H1 (cell line): ENCODE data around the gene TNIK. TPM values are rescaled to one million over a fixed set of nuclear protein-coding genes. Genes with fewer than 3 reads are reported as not detected.

Source experiments
- CTCF ChIA-PET: fragments of 300-600 bp; sonication (Branson Sonifier 250); formaldehyde crosslinking; loops from one replicate; lab custom pipeline; 2021; ENCODE audit not compliant: partially characterized antibody; lab: Charles Lee
- POLR2A ChIA-PET: fragments of 300-600 bp; sonication (Branson Sonifier 250); formaldehyde crosslinking; loops from one replicate; lab custom pipeline; 2021; ENCODE audit warnings: inconsistent platforms; ENCODE audit not compliant: partially characterized antibody; lab: Charles Lee
- DNase-seq, 2 experiments: peaks; one replicate each; pipeline versions ENCODE4 v3.0.0 to v3.0.0-alpha.2; 2010 to 2022; ENCODE audit warnings: low spot score in 2 of 2, low read depth in 1 of 2, mixed read lengths in 1 of 2
- FAIRE-seq: peaks from 2 replicates; lab custom pipeline; 2011; peaks lifted over from hg19 to GRCh38; lab: Jason Lieb, UNC
- H2AFZ ChIP-seq: 2 replicates; pipeline ENCODE4 v1.8.1; 2012; ENCODE audit warnings: low read length, inconsistent platforms
- H2AK5ac ChIP-seq: 2 replicates; pipeline ENCODE4 v1.6.1; 2013; ENCODE audit warnings: low read depth, low read length
- H2BK120ac ChIP-seq: replicated peaks from 2 replicates; pipeline ENCODE3; 2013; ENCODE audit warnings: low read depth, low read length, inconsistent platforms
- H2BK12ac ChIP-seq: 2 replicates; pipeline ENCODE4 v1.6.1; 2013; ENCODE audit warnings: low read depth, low read length
- H2BK15ac ChIP-seq: 2 replicates; pipeline ENCODE4 v1.6.1; 2013; ENCODE audit warnings: low read length
- H2BK20ac ChIP-seq: 2 replicates; pipeline ENCODE4 v1.6.1; 2013; ENCODE audit warnings: low read length
- H2BK5ac ChIP-seq: 2 replicates; pipeline ENCODE4 v1.6.1; 2013; ENCODE audit warnings: low read depth, low read length
- H3K14ac ChIP-seq: 2 replicates; pipeline ENCODE4 v1.6.1; 2013; ENCODE audit warnings: inconsistent platforms; ENCODE audit not compliant: insufficient read length
- H3K18ac ChIP-seq: 2 replicates; pipeline ENCODE4 v1.6.1; 2013; ENCODE audit warnings: low read length; ENCODE audit errors: extremely low read depth
- H3K23ac ChIP-seq: 2 replicates; pipeline ENCODE4 v1.6.1; 2013; ENCODE audit warnings: inconsistent platforms; ENCODE audit not compliant: insufficient read length
- H3K23me2 ChIP-seq: 2 replicates; pipeline ENCODE4 v1.6.1; 2013; ENCODE audit warnings: low read depth, low read length
- H3K27ac ChIP-seq: 2 replicates; pipeline ENCODE4 v1.6.1; 2011; ENCODE audit warnings: low read depth, low read length, inconsistent platforms
- H3K27me3 ChIP-seq, 4 experiments: replicated peaks in 1 of 4; 1 replicate in 1 of 4; 2 replicates in 3 of 4; pipeline versions ENCODE4 v1.6.1 to v1.8.1; 2011 to 2013; ENCODE audit warnings: low read length in 3 of 4, mild to moderate bottlenecking in 3 of 4, inconsistent platforms in 2 of 4, mixed read lengths in 2 of 4, moderate library complexity in 1 of 4; ENCODE audit not compliant: control insufficient read depth in 3 of 4, insufficient read depth in 3 of 4; ENCODE audit errors: extremely low read depth in 1 of 4
- H3K36me3 ChIP-seq, 4 experiments: 2 replicates each; pipeline versions ENCODE4 v1.6.1 to v1.8.1; 2011 to 2013; ENCODE audit warnings: mild to moderate bottlenecking in 4 of 4, low read length in 3 of 4, moderate library complexity in 2 of 4, control low read depth in 1 of 4, inconsistent platforms in 1 of 4; ENCODE audit not compliant: insufficient read depth in 4 of 4, control insufficient read depth in 2 of 4
- H3K4ac ChIP-seq: replicated peaks from 2 replicates; pipeline ENCODE3; 2013; ENCODE audit warnings: low read length, low read depth, mixed read lengths, inconsistent platforms; ENCODE audit not compliant: insufficient read length
- H3K4me1 ChIP-seq, 4 experiments: replicated peaks in 1 of 4; 1 replicate in 1 of 4; 2 replicates in 3 of 4; pipeline versions ENCODE4 v1.6.1 to v1.8.1; 2011 to 2013; ENCODE audit warnings: low read length in 3 of 4, inconsistent platforms in 2 of 4, mixed read lengths in 1 of 4; ENCODE audit not compliant: insufficient read depth in 4 of 4, control insufficient read depth in 3 of 4
- H3K4me2 ChIP-seq, 2 experiments: 2 replicates each; pipeline versions ENCODE4 v1.6.1 to v1.8.1; 2011 to 2013; ENCODE audit warnings: low read depth in 2 of 2, low read length in 2 of 2, control low read depth in 1 of 2, inconsistent platforms in 1 of 2, mild to moderate bottlenecking in 1 of 2; ENCODE audit not compliant: insufficient read depth in 1 of 2
- H3K4me3 ChIP-seq, 4 experiments: fragments of 200-600, 300-600 bp in 1 of 4; sonication (generic), shearing (Covaris generic), sonication (Bioruptor Twin) in 1 of 4; 2 replicates each; pipeline versions ENCODE4 v1.5.1 to v1.8.1; 2011 to 2016; ENCODE audit warnings: low read length in 4 of 4, low read depth in 3 of 4, control low read depth in 2 of 4, inconsistent platforms in 2 of 4, mild to moderate bottlenecking in 2 of 4, mixed read lengths in 1 of 4, moderate library complexity in 1 of 4; ENCODE audit not compliant: insufficient read depth in 2 of 4; ENCODE audit errors: extremely low read depth in 1 of 4
- H3K56ac ChIP-seq: replicated peaks from 2 replicates; pipeline ENCODE3; 2013; ENCODE audit warnings: low read depth, mild to moderate bottlenecking, mixed read lengths, low read length, inconsistent platforms; ENCODE audit not compliant: insufficient read length
- H3K79me1 ChIP-seq: 2 replicates; pipeline ENCODE4 v1.6.1; 2013; ENCODE audit warnings: low read depth, low read length, control low read depth
- H3K79me2 ChIP-seq, 2 experiments: 2 replicates each; pipeline versions ENCODE4 v1.6.1 to v1.8.1; 2012 to 2013; ENCODE audit warnings: low read length in 2 of 2, mild to moderate bottlenecking in 2 of 2, inconsistent platforms in 1 of 2; ENCODE audit not compliant: insufficient read depth in 2 of 2, control insufficient read depth in 1 of 2
- H3K9ac ChIP-seq, 4 experiments: replicated peaks in 1 of 4; 1 replicate in 1 of 4; 2 replicates in 3 of 4; pipeline versions ENCODE4 v1.6.1 to v1.8.1; 2011 to 2013; ENCODE audit warnings: low read depth in 3 of 4, low read length in 3 of 4, control low read depth in 2 of 4, mild to moderate bottlenecking in 2 of 4, moderate library complexity in 2 of 4, inconsistent platforms in 1 of 4; ENCODE audit errors: extremely low read depth in 1 of 4
- H3K9me3 ChIP-seq, 2 experiments: 2 replicates each; pipeline versions ENCODE4 v1.6.1 to v1.8.1; 2012 to 2013; ENCODE audit warnings: mild to moderate bottlenecking in 2 of 2, moderate library complexity in 2 of 2, control low read depth in 1 of 2, inconsistent platforms in 1 of 2, low read depth in 1 of 2, low read length in 1 of 2, mixed read lengths in 1 of 2; ENCODE audit not compliant: insufficient read depth in 2 of 2
- H4K20me1 ChIP-seq, 2 experiments: replicated peaks in 1 of 2; 2 replicates each; pipeline versions ENCODE3 to v1.8.1; 2011 to 2013; ENCODE audit warnings: inconsistent platforms in 2 of 2, low read length in 2 of 2, mild to moderate bottlenecking in 1 of 2; ENCODE audit not compliant: insufficient read depth in 2 of 2, control insufficient read depth in 1 of 2
- H4K5ac ChIP-seq: 2 replicates; pipeline ENCODE4 v1.6.1; 2013; ENCODE audit warnings: low read length, low read depth, mixed read lengths, inconsistent platforms; ENCODE audit not compliant: insufficient read length
- H4K8ac ChIP-seq: 2 replicates; pipeline ENCODE4 v1.8.0; 2013; ENCODE audit warnings: mild to moderate bottlenecking, moderate library complexity, low read length, inconsistent platforms; ENCODE audit not compliant: insufficient read depth; ENCODE audit errors: extremely low read depth
- H4K91ac ChIP-seq: replicated peaks from 2 replicates; pipeline ENCODE3; 2013; ENCODE audit warnings: low read length, mixed read lengths, inconsistent platforms; ENCODE audit not compliant: insufficient read length
- GTF2F1 ChIP-seq: IDR thresholded peaks from 2 replicates; pipeline ENCODE4 v1.6.1; 2012; ENCODE audit warnings: low read depth, low read length, improper control_type of control experiment, borderline replicate concordance
- PHF8 ChIP-seq: fragments of 200-600 bp; sonication (generic); conservative IDR thresholded peaks from 2 replicates; pipeline ENCODE4 v1.7.1; 2012; ENCODE audit warnings: low read depth, mild to moderate bottlenecking, inconsistent platforms, low read length, moderate library complexity
- POLR2A ChIP-seq, 2 experiments: IDR thresholded peaks; 1 replicate in 1 of 2; 2 replicates in 1 of 2; pipeline ENCODE4 v1.6.1; 2011; ENCODE audit warnings: low read depth in 2 of 2, low read length in 2 of 2, mild to moderate bottlenecking in 2 of 2; ENCODE audit errors: control extremely low read depth in 1 of 2
- SP1 ChIP-seq: IDR thresholded peaks from 2 replicates; pipeline ENCODE4 v1.6.1; 2011; ENCODE audit warnings: low read depth, low read length
- WGBS, 2 experiments: shearing (Covaris generic) in 1 of 2; methylation state at CpG; one replicate each; pipeline versions ENCODE4 v1.1.6 to v1.1.7; 2013 to 2015; ENCODE audit warnings: low lambda C conversion rate in 2 of 2, mixed read lengths in 2 of 2, inconsistent platforms in 1 of 2, low coverage in 1 of 2, missing lambda C conversion rate in 1 of 2; ENCODE audit not compliant: insufficient replicate concordance in 2 of 2, insufficient coverage in 1 of 2, insufficient read length in 1 of 2; ENCODE audit errors: extremely low coverage in 1 of 2, missing lambda C conversion rate in 1 of 2; 5-methylcytosine and 5-hydroxymethylcytosine counted together
- polyA plus RNA-seq, 7 experiments: library from polyadenylated mRNA; depleted of rRNA in 3 of 7; stranded (reverse) in 5 of 7; unstranded in 2 of 7; fragments of >200 nt in 5 of 7; fragments of 200-250 nt in 2 of 7; gene quantifications; 1 replicate in 5 of 7; 2 replicates in 1 of 7; 4 replicates in 1 of 7; pipeline versions ENCODE4 v1.2.1 to v1.2.3, GENCODE V29; 2011 to 2013; ENCODE audit warnings: missing spikeins in 2 of 7, mixed read lengths in 2 of 7
- total RNA-seq: library from RNA; stranded (reverse); fragmentation: NEBNext Ultra II Directional; extraction: Animal tissue kit (Norgen Biotek cat#: 25700); gene quantifications from 2 replicates; pipeline ENCODE4 v1.2.1, GENCODE V29; 2021

TNIK gene
- total and polyA plus RNA-seq, 2 of the 8 experiments (the other 6 are each of a cell fraction or from before 2014, with no cell fraction given), result 7.4 to 42.0 TPM

DNA sequence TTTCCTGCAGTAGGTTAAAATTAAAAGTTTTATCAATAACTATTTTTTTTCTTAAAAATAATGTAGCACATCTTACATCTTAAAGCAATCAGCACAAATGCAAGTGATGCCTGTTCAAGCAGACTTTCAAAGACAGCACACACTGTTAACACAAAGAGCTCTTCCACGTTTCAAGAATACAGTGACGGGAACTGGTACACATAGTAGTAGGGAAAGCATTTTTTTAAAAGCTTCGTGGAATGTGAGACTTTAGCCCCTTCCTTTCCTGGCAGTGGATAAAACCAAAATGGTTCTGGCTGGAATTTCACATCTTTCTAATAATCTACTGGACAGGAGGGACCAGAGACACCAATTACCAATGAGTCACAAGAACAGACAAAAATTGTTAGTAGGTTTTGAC, 400.2 kb downstream of the TNIK start:
- Histone ChIP-seq H3K9me3 (no peaks in the 10 kb centered on the region), H2BK12ac (no peak overlapping the region)
- no peak for TF ChIP-seq PHF8
- no peak for TF ChIP-seq GTF2F1
- TF ChIP-seq POLR2A (IDR thresholded peaks at IDR 0.05; ENCODE audit: control extremely low read depth in 1 of 2, low read depth in 2 of 2, low read length in 2 of 2), result no peak
- no peak for TF ChIP-seq SP1
- TF ChIP-seq, all 59 proteins: peak for 0
- H4K91ac ChIP-seq, result no peak overlapping the region
- no peak overlapping the region for H3K27ac ChIP-seq
- no peaks in the 10 kb centered on the region for H3K36me3 ChIP-seq
- POLR2A ChIA-PET, result no interaction called here
- FAIRE-seq (no peak), DNase-seq (no peak)
- no peak overlapping the region for H3K23ac ChIP-seq
- no peak overlapping the region for H4K5ac ChIP-seq
- CTCF ChIA-PET, result interaction anchor here (3.6 kb wide), 1 partner anchor 10 kb away, joined by 19 read pairs; no protein-coding TSS in a partner anchor
- no peak overlapping the region for H3K9ac ChIP-seq
- H3K4ac ChIP-seq, result no peak overlapping the region
- no peaks in the 10 kb centered on the region for H4K20me1 ChIP-seq
- no peak overlapping the region for H3K14ac ChIP-seq
- H2AK5ac ChIP-seq, result no peak overlapping the region
- no peak overlapping the region for H2BK15ac ChIP-seq
- H3K4me3 ChIP-seq, result no peak overlapping the region
- no peak overlapping the region for H3K18ac ChIP-seq
- no peaks in the 10 kb centered on the region for H3K23me2 ChIP-seq
- no peaks in the 10 kb centered on the region for H3K79me1 ChIP-seq
- no peak overlapping the region for H3K56ac ChIP-seq
- no peak overlapping the region for H2BK120ac ChIP-seq
- no peaks in the 10 kb centered on the region for H3K27me3 ChIP-seq
- H3K79me2 ChIP-seq, result no peaks in the 10 kb centered on the region
- no peak overlapping the region for H2BK20ac ChIP-seq
- H2BK5ac ChIP-seq, result no peak overlapping the region
- peaks cover 0 to 9% (median 5%) of the 10 kb centered on the region in 4 experiments; a peak in 6 of 7 replicates for H3K4me1 ChIP-seq
- WGBS, 2 experiments, result 76% methylated on average over 3 of the region's 3 CpGs; no CpG with 5 or more reads in 1 of the 2 experiments
- H2AFZ ChIP-seq, result no peak overlapping the region
- no peak overlapping the region for H3K4me2 ChIP-seq
- H4K8ac ChIP-seq, result no peak overlapping the region
